H1 (cell line): Measurements from ENCODE around the gene PLEKHM3.

ENCODE experiments used
- CTBP2 ChIP-seq: IDR thresholded peaks from 2 replicates; pipeline ENCODE4 v1.7.0; 2011; ENCODE audit warnings: borderline replicate concordance, mild to moderate bottlenecking, moderate library complexity, mixed read lengths, low read length; ENCODE audit not compliant: insufficient read depth, insufficient read length
- CTCF ChIP-seq, 3 experiments: IDR thresholded peaks; 1 replicate in 2 of 3; 2 replicates in 1 of 3; pipeline versions ENCODE4 v1.5.1 to v1.6.1; 2011; ENCODE audit warnings: low read length in 3 of 3, mild to moderate bottlenecking in 3 of 3, inconsistent platforms in 2 of 3, low read depth in 1 of 3, moderate library complexity in 1 of 3; ENCODE audit not compliant: insufficient read depth in 1 of 3; ENCODE audit errors: control extremely low read depth in 1 of 3
- FOSL1 ChIP-seq: IDR thresholded peaks from 2 replicates; pipeline ENCODE4 v1.6.1; 2011; ENCODE audit warnings: mild to moderate bottlenecking, low read depth, low read length, moderate library complexity; ENCODE audit not compliant: insufficient read depth
- HDAC2 ChIP-seq, 2 experiments: fragments of 300-600 bp in 1 of 2; sonication (generic) in 1 of 2; IDR thresholded peaks; 2 replicates each; pipeline ENCODE4 v1.6.1; 2011 to 2012; ENCODE audit warnings: low read depth in 2 of 2, low read length in 2 of 2, mild to moderate bottlenecking in 2 of 2, moderate library complexity in 2 of 2, borderline replicate concordance in 1 of 2, inconsistent platforms in 1 of 2
- MAFK ChIP-seq: IDR thresholded peaks from 2 replicates; pipeline ENCODE4 v1.6.1; 2012; ENCODE audit warnings: low read depth, mild to moderate bottlenecking, improper control_type of control experiment, low read length
- POLR2A ChIP-seq, 2 experiments: IDR thresholded peaks; 1 replicate in 1 of 2; 2 replicates in 1 of 2; pipeline ENCODE4 v1.6.1; 2011; ENCODE audit warnings: low read depth in 2 of 2, low read length in 2 of 2, mild to moderate bottlenecking in 2 of 2; ENCODE audit errors: control extremely low read depth in 1 of 2
- POLR2AphosphoS5 ChIP-seq: IDR thresholded peaks from 2 replicates; pipeline ENCODE4 v1.6.1; 2011; ENCODE audit warnings: low read depth, low read length
- TCF12 ChIP-seq: IDR thresholded peaks from 2 replicates; pipeline ENCODE4 v1.6.1; 2011; ENCODE audit warnings: low read depth, mild to moderate bottlenecking, low read length
- YY1 ChIP-seq: IDR thresholded peaks from 2 replicates; pipeline ENCODE4 v1.6.1; 2011; ENCODE audit warnings: low read depth, mild to moderate bottlenecking, low read length
- TF ChIP-seq, protein P1 (sequence below): IDR thresholded peaks from 2 replicates; pipeline ENCODE4 v1.6.1; 2012; ENCODE audit warnings: inconsistent platforms
- TF ChIP-seq, protein P2 (sequence below): IDR thresholded peaks from 2 replicates; pipeline ENCODE4 v1.6.1; 2011; ENCODE audit warnings: low read depth, mild to moderate bottlenecking, low read length; ENCODE audit not compliant: insufficient read depth

DNA sequence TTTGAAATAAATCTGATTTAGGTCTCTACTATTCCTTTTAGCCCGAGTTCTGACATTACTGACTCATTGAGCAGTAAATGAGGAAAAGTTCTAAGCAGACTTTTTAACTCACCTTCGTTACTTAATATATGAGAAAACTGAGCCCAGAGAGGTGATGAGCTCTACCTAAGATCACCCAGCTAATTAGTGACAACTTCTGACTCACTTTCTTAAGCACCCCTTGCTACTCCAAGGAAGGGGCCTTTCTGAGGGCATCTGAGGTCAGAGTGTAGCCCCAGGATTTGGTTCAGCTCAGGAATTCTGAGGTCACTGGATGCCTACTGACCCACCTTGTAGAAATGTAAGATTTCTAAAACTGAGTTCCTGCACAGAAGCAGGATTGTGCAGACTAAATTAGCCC lies 153.4 kb downstream of the PLEKHM3 start:
- no peak for TF ChIP-seq CTCF (IDR thresholded peaks at IDR 0.05; ENCODE audit: control extremely low read depth in 1 of 3, insufficient read depth in 1 of 3, low read depth in 1 of 3, low read length in 3 of 3)
- no peak for TF ChIP-seq HDAC2 (IDR thresholded peaks at IDR 0.05; ENCODE audit: borderline replicate concordance in 1 of 2, low read depth in 2 of 2, low read length in 2 of 2)
- no peak for TF ChIP-seq TCF12
- TF ChIP-seq YY1 = no peak
- TF ChIP-seq POLR2AphosphoS5 = no peak
- TF ChIP-seq POLR2A (IDR thresholded peaks at IDR 0.05; ENCODE audit: control extremely low read depth in 1 of 2, low read depth in 2 of 2, low read length in 2 of 2) = no peak
- TF ChIP-seq MAFK = no peak
- TF ChIP-seq, protein P1, sequence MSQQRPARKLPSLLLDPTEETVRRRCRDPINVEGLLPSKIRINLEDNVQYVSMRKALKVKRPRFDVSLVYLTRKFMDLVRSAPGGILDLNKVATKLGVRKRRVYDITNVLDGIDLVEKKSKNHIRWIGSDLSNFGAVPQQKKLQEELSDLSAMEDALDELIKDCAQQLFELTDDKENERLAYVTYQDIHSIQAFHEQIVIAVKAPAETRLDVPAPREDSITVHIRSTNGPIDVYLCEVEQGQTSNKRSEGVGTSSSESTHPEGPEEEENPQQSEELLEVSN = no peak
- TF ChIP-seq FOSL1 = no peak
- TF ChIP-seq, protein P2, sequence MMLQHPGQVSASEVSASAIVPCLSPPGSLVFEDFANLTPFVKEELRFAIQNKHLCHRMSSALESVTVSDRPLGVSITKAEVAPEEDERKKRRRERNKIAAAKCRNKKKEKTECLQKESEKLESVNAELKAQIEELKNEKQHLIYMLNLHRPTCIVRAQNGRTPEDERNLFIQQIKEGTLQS = no peak
- TF ChIP-seq CTBP2 = no peak
